HL-60 (cell line): ENCODE measurements around the gene KRT15.

Experiments used
- CTCF ChIP-seq: IDR thresholded peaks from one replicate; pipeline ENCODE4 v1.5.1; 2011; ENCODE audit warnings: low read length, control low read depth, inconsistent platforms; ENCODE audit not compliant: insufficient read depth
- GABPA ChIP-seq: IDR thresholded peaks from 2 replicates; pipeline ENCODE4 v1.6.1; 2012; ENCODE audit warnings: low read depth
- POLR2AphosphoS5 ChIP-seq: IDR thresholded peaks from 2 replicates; pipeline ENCODE4 v1.6.1; 2012; ENCODE audit warnings: low read depth
- REST ChIP-seq: IDR thresholded peaks from 2 replicates; pipeline ENCODE4 v1.6.1; 2012; ENCODE audit warnings: low read depth; ENCODE audit not compliant: insufficient replicate concordance
- SPI1 ChIP-seq: IDR thresholded peaks from 2 replicates; pipeline ENCODE4 v1.6.1; 2012; ENCODE audit warnings: low read depth, mild to moderate bottlenecking, borderline replicate concordance

GRCh38 chr17:41499714-41500113 lies 19.0 kb downstream of the KRT15 start:
- TF ChIP-seq CTCF (no peak), POLR2AphosphoS5 (no peak), REST (no peak), GABPA (no peak), SPI1 (no peak)
